ENCODE results near the gene LIPC.

Gene LIPC

DNA sequence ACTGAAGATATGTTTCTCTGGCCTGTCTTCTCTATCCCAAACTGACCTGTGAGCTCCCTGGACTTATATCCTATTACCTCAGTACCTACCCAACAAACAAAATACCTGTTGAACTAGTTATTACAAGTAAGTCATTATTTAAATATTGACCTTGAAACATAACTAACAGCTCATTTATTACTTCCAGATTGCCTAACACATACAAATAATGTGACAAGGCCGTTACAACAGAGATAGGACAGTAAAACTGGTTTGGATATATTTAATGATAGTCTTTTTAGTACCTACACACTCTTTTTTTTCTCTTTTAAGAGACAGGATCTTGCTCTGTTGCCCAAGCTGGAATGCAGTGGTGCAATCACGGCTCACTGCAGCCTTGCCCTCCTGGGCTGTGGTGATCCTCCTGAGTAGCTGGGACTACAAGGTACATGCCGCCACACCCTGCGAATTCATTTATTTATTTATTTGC lies 172.7 kb downstream of the LIPC start:
- no peaks in the 10 kb centered on the region for H3K9me3 ChIP-seq (ENCODE audit: control insufficient read depth, insufficient read depth, low read depth, low read length)
- no peak overlapping the region for H3K27ac ChIP-seq (ENCODE audit: extremely low read depth, low read depth, low read length)
- H3K4me1 ChIP-seq (ENCODE audit: control insufficient read depth, insufficient read depth, low read length), result no peaks in the 10 kb centered on the region
- TF ChIP-seq ZNF133 (tag by site-specific recombination; IDR thresholded peaks at IDR 0.05) (no peak), MYNN (tag by site-specific recombination; IDR thresholded peaks at IDR 0.05; ENCODE audit: borderline replicate concordance) (no peak), ZNF146 (tag by site-specific recombination; IDR thresholded peaks at IDR 0.05) (no peak), ZNF157 (tag by site-specific recombination; IDR thresholded peaks at IDR 0.05) (no peak), REPIN1 (tag by site-specific recombination; IDR thresholded peaks at IDR 0.05; ENCODE audit: low read depth) (no peak), ZNF76 (tag by site-specific recombination; IDR thresholded peaks at IDR 0.05; ENCODE audit: borderline replicate concordance, low read depth) (no peak), ZNF677 (tag by site-specific recombination; IDR thresholded peaks at IDR 0.05) (no peak), ZNF621 (tag by site-specific recombination; IDR thresholded peaks at IDR 0.05) (no peak), ZNF23 (tag by site-specific recombination; IDR thresholded peaks at IDR 0.05; ENCODE audit: borderline replicate concordance) (no peak), ZBTB17 (tag by site-specific recombination; IDR thresholded peaks at IDR 0.05) (no peak), ZNF302 (tag by site-specific recombination; IDR thresholded peaks at IDR 0.05; ENCODE audit: low read depth) (no peak), ZNF707 (tag by site-specific recombination; IDR thresholded peaks at IDR 0.05) (no peak), ZFP69B (tag by site-specific recombination; IDR thresholded peaks at IDR 0.05) (no peak)
- TF ChIP-seq, protein P1, sequence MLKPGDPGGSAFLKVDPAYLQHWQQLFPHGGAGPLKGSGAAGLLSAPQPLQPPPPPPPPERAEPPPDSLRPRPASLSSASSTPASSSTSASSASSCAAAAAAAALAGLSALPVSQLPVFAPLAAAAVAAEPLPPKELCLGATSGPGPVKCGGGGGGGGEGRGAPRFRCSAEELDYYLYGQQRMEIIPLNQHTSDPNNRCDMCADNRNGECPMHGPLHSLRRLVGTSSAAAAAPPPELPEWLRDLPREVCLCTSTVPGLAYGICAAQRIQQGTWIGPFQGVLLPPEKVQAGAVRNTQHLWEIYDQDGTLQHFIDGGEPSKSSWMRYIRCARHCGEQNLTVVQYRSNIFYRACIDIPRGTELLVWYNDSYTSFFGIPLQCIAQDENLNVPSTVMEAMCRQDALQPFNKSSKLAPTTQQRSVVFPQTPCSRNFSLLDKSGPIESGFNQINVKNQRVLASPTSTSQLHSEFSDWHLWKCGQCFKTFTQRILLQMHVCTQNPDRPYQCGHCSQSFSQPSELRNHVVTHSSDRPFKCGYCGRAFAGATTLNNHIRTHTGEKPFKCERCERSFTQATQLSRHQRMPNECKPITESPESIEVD (tag by site-specific recombination; IDR thresholded peaks at IDR 0.05), result no peak
- TF ChIP-seq, protein P2, sequence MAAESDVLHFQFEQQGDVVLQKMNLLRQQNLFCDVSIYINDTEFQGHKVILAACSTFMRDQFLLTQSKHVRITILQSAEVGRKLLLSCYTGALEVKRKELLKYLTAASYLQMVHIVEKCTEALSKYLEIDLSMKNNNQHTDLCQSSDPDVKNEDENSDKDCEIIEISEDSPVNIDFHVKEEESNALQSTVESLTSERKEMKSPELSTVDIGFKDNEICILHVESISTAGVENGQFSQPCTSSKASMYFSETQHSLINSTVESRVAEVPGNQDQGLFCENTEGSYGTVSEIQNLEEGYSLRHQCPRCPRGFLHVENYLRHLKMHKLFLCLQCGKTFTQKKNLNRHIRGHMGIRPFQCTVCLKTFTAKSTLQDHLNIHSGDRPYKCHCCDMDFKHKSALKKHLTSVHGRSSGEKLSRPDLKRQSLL (tag by site-specific recombination; IDR thresholded peaks at IDR 0.05), result no peak
- TF ChIP-seq, protein P3, sequence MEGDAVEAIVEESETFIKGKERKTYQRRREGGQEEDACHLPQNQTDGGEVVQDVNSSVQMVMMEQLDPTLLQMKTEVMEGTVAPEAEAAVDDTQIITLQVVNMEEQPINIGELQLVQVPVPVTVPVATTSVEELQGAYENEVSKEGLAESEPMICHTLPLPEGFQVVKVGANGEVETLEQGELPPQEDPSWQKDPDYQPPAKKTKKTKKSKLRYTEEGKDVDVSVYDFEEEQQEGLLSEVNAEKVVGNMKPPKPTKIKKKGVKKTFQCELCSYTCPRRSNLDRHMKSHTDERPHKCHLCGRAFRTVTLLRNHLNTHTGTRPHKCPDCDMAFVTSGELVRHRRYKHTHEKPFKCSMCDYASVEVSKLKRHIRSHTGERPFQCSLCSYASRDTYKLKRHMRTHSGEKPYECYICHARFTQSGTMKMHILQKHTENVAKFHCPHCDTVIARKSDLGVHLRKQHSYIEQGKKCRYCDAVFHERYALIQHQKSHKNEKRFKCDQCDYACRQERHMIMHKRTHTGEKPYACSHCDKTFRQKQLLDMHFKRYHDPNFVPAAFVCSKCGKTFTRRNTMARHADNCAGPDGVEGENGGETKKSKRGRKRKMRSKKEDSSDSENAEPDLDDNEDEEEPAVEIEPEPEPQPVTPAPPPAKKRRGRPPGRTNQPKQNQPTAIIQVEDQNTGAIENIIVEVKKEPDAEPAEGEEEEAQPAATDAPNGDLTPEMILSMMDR (tag by site-specific recombination; IDR thresholded peaks at IDR 0.05), result no peak
- TF ChIP-seq, protein P4, sequence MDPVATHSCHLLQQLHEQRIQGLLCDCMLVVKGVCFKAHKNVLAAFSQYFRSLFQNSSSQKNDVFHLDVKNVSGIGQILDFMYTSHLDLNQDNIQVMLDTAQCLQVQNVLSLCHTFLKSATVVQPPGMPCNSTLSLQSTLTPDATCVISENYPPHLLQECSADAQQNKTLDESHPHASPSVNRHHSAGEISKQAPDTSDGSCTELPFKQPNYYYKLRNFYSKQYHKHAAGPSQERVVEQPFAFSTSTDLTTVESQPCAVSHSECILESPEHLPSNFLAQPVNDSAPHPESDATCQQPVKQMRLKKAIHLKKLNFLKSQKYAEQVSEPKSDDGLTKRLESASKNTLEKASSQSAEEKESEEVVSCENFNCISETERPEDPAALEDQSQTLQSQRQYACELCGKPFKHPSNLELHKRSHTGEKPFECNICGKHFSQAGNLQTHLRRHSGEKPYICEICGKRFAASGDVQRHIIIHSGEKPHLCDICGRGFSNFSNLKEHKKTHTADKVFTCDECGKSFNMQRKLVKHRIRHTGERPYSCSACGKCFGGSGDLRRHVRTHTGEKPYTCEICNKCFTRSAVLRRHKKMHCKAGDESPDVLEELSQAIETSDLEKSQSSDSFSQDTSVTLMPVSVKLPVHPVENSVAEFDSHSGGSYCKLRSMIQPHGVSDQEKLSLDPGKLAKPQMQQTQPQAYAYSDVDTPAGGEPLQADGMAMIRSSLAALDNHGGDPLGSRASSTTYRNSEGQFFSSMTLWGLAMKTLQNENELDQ (tag by site-specific recombination; IDR thresholded peaks at IDR 0.05; ENCODE audit: low read depth), result no peak
- TF ChIP-seq, protein P5, sequence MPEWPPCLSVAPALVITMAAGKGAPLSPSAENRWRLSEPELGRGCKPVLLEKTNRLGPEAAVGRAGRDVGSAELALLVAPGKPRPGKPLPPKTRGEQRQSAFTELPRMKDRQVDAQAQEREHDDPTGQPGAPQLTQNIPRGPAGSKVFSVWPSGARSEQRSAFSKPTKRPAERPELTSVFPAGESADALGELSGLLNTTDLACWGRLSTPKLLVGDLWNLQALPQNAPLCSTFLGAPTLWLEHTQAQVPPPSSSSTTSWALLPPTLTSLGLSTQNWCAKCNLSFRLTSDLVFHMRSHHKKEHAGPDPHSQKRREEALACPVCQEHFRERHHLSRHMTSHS (tag by site-specific recombination; IDR thresholded peaks at IDR 0.05), result no peak
- CTCF ChIA-PET, result no interaction called here
- POLR2A ChIA-PET, result no interaction called here
- no peak overlapping the region for H3K4me3 ChIP-seq (ENCODE audit: low read depth, low read length)
- H3K36me3 ChIP-seq (ENCODE audit: control insufficient read depth in 2 of 2, insufficient read depth in 1 of 2, low read length in 2 of 2), result peaks cover 0 to 9% of the 10 kb centered on the region in 2 experiments; a peak in 1 of 3 replicates

All from HEK293 (cell line).